Karpas-422 (cell line): ENCODE results near the gene GAREM2. TPM values are rescaled to one million over a fixed set of nuclear protein-coding genes. Genes with fewer than 3 reads are reported as not detected.
"Not testable (repeated sequence)": the region's sequence is repeated elsewhere in the genome, so short reads cannot be mapped to it uniquely, and the experiment has no call there.

Experiments
- DNase-seq: peaks from one replicate; pipeline ENCODE4 v3.0.0-alpha.2; 2015
- H2AFZ ChIP-seq: fragments of 200-600 bp; sonication (generic); 2 replicates; pipeline ENCODE4 v1.6.1; 2014; ENCODE audit warnings: antibody characterized with exemption, low read length, mixed read lengths
- H3K27ac ChIP-seq: fragments of 200-600 bp; sonication (generic); 2 replicates; pipeline ENCODE4 v1.5.1; 2014; ENCODE audit warnings: mild to moderate bottlenecking, low read length, moderate library complexity
- H3K27me3 ChIP-seq: fragments of 200-600 bp; sonication (generic); 2 replicates; pipeline ENCODE4 v1.6.1; 2014; ENCODE audit warnings: low read length, mixed read lengths
- H3K36me3 ChIP-seq: fragments of 200-600 bp; sonication (generic); 2 replicates; pipeline ENCODE4 v1.6.1; 2014; ENCODE audit warnings: low read length, mixed read lengths; ENCODE audit not compliant: insufficient read depth
- H3K4me1 ChIP-seq: fragments of 200-600 bp; sonication (generic); 2 replicates; pipeline ENCODE4 v1.6.1; 2014; ENCODE audit warnings: mild to moderate bottlenecking, low read length, mixed read lengths
- H3K4me2 ChIP-seq: fragments of 200-600 bp; sonication (generic); 2 replicates; pipeline ENCODE4 v1.6.1; 2014; ENCODE audit warnings: low read length, low read depth, mild to moderate bottlenecking; ENCODE audit not compliant: poor library complexity, severe bottlenecking
- H3K4me3 ChIP-seq: fragments of 200-600 bp; sonication (generic); 2 replicates; pipeline ENCODE4 v1.5.1; 2014; ENCODE audit warnings: mild to moderate bottlenecking, antibody characterized with exemption, low read length, mixed read lengths
- H3K79me2 ChIP-seq: fragments of 200-600 bp; sonication (generic); 2 replicates; pipeline ENCODE4 v1.6.1; 2014; ENCODE audit warnings: mild to moderate bottlenecking, low read length, mixed read lengths
- H3K9ac ChIP-seq: fragments of 200-600 bp; sonication (generic); 2 replicates; pipeline ENCODE4 v1.6.0; 2014; ENCODE audit warnings: low read length
- H3K9me2 ChIP-seq: fragments of 200-600 bp; sonication (generic), shearing (Covaris generic); replicated peaks from 2 replicates; pipeline ENCODE4 v1.6.0; 2014; ENCODE audit warnings: mild to moderate bottlenecking, low read length, moderate library complexity; ENCODE audit not compliant: insufficient read depth
- H3K9me3 ChIP-seq: fragments of 300-700, 200-600 bp; sonication (generic); 2 replicates; pipeline ENCODE4 v1.6.1; 2014; ENCODE audit warnings: low read length, mixed read lengths
- H4K20me1 ChIP-seq: fragments of 200-600 bp; sonication (generic); 2 replicates; pipeline ENCODE4 v1.6.1; 2014; ENCODE audit warnings: mild to moderate bottlenecking, antibody characterized with exemption, low read length, low read depth; ENCODE audit not compliant: insufficient read depth
- total RNA-seq: library from RNA; depleted of rRNA; stranded (reverse); fragments of >200 nt; shearing (Covaris generic); gene quantifications from 2 replicates; pipeline ENCODE4 v1.2.3, GENCODE V29; 2014; ENCODE audit warnings: low replicate concordance

GAREM2 gene
- total RNA-seq, 1 experiment from 2014 or later: not detected

DNA sequence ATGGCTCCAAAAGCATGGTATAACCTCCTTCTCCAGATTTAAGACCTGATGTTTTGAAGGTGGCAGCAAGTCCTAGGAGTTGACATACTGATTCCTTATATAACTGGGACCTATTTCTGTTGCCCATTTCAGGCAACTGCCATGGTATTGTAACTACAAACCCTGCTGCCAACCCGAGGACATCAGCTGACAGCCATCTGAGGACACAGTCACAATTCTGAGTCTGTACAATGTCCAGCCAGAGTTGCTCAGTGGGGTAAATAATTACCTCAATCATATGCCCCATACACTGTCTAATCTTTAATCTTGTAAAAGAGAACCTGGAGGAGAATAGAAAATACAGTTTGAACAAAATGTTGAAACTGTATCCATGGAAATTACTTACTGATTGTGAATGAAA, 8.7 kb upstream of the GAREM2 start:
- no peaks in the 10 kb centered on the region for H3K9me2 ChIP-seq
- DNase-seq: no peak
- H3K4me2 ChIP-seq: no peak overlapping the region
- no peaks in the 10 kb centered on the region for H3K4me1 ChIP-seq
- no peak overlapping the region for H3K4me3 ChIP-seq
- no peaks in the 10 kb centered on the region for H3K9me3 ChIP-seq
- no peaks in the 10 kb centered on the region for H3K36me3 ChIP-seq
- no peaks in the 10 kb centered on the region for H3K27me3 ChIP-seq
- no peak overlapping the region for H2AFZ ChIP-seq
- H3K79me2 ChIP-seq: no peaks in the 10 kb centered on the region
- no peaks in the 10 kb centered on the region for H4K20me1 ChIP-seq
- no peak overlapping the region for H3K27ac ChIP-seq
- H3K9ac ChIP-seq: no peak overlapping the region

DNA sequence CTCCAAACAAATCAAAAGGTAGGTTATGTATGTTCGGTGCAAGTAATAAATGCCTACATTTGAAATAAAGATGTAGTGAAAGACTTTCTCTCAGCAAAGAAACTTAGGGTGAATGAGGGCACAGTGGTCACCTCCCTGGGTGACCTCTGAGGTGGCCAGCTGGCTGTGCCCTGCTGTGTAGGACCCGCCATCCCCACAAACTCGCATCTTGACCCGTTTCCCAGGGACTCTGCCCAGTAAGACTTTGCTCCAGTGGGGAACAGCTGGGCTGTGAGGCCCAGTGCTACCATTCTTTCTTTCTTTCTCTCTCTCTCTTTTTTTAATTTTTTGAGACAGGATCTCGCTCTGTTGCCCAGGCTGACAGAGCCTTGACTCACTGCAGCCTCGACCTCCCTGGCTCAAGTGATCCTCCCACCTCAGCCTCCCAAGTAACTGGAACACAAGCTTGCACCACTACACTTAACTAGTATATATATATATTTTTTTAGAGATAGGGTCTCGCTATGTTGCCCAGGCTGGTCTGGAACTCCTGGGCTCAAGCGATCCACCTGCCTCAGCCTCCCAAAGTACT, 8.2 kb upstream of the GAREM2 start:
- Histone ChIP-seq H3K27ac (no peak overlapping the region), H3K9me3 (no peaks in the 10 kb centered on the region), H2AFZ (no peak overlapping the region), H3K4me1 (no peaks in the 10 kb centered on the region), H4K20me1 (no peaks in the 10 kb centered on the region), H3K9ac (no peak overlapping the region), H3K9me2 (no peaks in the 10 kb centered on the region), H3K4me3 (no peak overlapping the region), H3K4me2 (no peak overlapping the region), H3K79me2 (no peaks in the 10 kb centered on the region), H3K36me3 (no peaks in the 10 kb centered on the region), H3K27me3 (no peaks in the 10 kb centered on the region)
- DNase-seq: no peak

DNA sequence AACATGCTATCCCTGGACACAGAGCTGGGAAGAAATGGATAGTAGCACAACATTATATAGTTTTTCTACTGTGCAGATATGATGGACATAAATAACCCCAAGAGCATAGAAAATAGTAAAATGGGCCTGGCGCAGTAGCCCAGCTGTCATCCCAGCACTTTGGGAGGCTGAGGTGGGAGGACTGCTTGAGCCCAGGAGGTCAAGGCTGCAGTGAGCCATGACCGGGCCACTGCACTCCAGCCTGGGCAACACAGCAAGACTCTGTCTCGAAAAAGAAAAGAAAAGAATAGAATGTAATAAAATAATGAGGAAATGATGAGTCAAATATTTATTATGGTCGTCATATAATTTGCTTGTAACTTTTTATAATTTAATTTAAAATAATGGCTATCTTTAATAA, 7.5 kb upstream of the GAREM2 start:
- no peaks in the 10 kb centered on the region for H3K36me3 ChIP-seq
- no peak for DNase-seq

DNA sequence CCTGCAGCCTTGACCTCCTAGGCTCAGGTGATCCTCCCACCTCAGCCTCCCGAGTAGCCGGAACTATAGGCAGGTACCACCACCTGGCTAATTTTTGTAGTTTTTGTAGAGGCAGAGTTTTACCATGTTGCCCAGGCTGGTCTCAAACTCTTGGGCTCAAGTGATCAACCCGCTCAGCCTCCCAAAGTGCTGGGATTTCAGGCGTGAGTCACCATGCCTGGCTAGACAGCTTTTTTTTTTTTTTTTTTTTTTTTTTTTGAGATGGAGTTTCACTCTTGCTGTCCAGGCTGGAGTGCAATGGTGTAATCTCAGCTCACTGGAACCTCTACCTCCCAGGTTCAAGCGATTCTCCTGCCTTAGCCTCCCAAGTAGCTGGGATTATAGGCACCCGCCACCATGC, 6.3 kb upstream of the GAREM2 start:
- H3K36me3 ChIP-seq, H3K4me2 ChIP-seq, H4K20me1 ChIP-seq, H3K9ac ChIP-seq, H2AFZ ChIP-seq, H3K79me2 ChIP-seq, H3K9me3 ChIP-seq, H3K9me2 ChIP-seq, H3K4me1 ChIP-seq, H3K27me3 ChIP-seq, DNase-seq, H3K27ac ChIP-seq, H3K4me3 ChIP-seq: not testable (repeated sequence)

More for the DNA sequence above, 7.5 kb upstream of the GAREM2 start:
- Histone ChIP-seq H3K79me2 (no peaks in the 10 kb centered on the region), H3K4me3 (no peak overlapping the region), H3K9me2 (no peaks in the 10 kb centered on the region), H2AFZ (no peak overlapping the region), H3K9me3 (no peaks in the 10 kb centered on the region), H3K4me2 (no peak overlapping the region), H3K27ac (no peak overlapping the region), H4K20me1 (no peaks in the 10 kb centered on the region), H3K4me1 (no peaks in the 10 kb centered on the region), H3K9ac (no peak overlapping the region), H3K27me3 (no peaks in the 10 kb centered on the region)

DNA sequence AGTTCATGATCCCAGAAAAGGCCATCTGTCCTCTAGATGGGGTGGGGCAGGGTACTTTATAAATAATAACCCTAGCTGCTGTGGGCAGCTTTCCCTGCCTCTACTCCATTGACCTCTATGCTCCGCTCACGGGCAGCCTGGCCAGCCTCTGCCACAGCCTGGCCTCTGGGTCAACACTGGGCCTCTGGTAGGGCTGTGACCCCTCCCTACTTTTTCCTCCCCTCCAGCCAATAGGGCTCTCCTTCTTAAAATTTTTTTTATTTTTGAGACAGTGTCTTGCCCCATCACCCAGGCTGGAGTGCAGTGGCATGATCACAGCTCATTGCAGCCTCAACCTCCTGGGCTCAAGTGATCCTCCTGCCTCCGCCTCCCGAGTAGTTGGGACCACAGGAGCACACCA, 4.1 kb upstream of the GAREM2 start:
- no peaks in the 10 kb centered on the region for H3K36me3 ChIP-seq
- no peaks in the 10 kb centered on the region for H3K4me1 ChIP-seq
- DNase-seq: no peak
- H3K4me3 ChIP-seq: no peak overlapping the region
- H3K27me3 ChIP-seq: no peaks in the 10 kb centered on the region
- no peaks in the 10 kb centered on the region for H3K9me2 ChIP-seq
- H3K4me2 ChIP-seq: no peak overlapping the region
- H3K79me2 ChIP-seq: no peaks in the 10 kb centered on the region
- H2AFZ ChIP-seq: no peak overlapping the region
- H4K20me1 ChIP-seq: no peaks in the 10 kb centered on the region
- no peaks in the 10 kb centered on the region for H3K9me3 ChIP-seq
- no peak overlapping the region for H3K9ac ChIP-seq
- no peak overlapping the region for H3K27ac ChIP-seq

DNA sequence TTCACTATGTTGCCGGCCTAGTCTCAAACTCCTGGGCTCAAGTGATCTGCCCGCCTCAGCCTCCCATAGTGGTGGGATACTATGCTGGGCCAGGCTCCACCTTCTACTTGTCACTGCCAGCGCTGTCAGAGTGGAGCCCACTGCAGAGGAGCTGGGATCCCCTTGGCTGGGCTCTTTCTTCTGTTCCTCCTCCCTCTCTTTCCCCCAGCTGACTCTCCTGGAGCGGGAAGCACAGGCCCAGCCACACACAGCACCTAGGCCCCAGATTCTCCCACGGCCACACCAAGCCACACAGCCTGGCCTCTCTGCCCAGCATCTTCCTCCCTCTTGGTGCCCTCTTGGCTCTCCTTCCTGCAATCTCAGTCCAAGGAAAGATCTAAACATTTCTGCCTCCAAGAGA, 3.7 kb upstream of the GAREM2 start:
- Histone ChIP-seq H3K36me3 (no peaks in the 10 kb centered on the region), H4K20me1 (no peaks in the 10 kb centered on the region), H3K4me3 (no peak overlapping the region), H3K79me2 (no peaks in the 10 kb centered on the region), H3K9ac (no peak overlapping the region), H3K27ac (no peak overlapping the region), H3K9me3 (no peaks in the 10 kb centered on the region), H3K27me3 (no peaks in the 10 kb centered on the region), H3K4me1 (no peaks in the 10 kb centered on the region), H2AFZ (no peak overlapping the region), H3K9me2 (no peaks in the 10 kb centered on the region), H3K4me2 (no peak overlapping the region)
- no peak for DNase-seq

DNA sequence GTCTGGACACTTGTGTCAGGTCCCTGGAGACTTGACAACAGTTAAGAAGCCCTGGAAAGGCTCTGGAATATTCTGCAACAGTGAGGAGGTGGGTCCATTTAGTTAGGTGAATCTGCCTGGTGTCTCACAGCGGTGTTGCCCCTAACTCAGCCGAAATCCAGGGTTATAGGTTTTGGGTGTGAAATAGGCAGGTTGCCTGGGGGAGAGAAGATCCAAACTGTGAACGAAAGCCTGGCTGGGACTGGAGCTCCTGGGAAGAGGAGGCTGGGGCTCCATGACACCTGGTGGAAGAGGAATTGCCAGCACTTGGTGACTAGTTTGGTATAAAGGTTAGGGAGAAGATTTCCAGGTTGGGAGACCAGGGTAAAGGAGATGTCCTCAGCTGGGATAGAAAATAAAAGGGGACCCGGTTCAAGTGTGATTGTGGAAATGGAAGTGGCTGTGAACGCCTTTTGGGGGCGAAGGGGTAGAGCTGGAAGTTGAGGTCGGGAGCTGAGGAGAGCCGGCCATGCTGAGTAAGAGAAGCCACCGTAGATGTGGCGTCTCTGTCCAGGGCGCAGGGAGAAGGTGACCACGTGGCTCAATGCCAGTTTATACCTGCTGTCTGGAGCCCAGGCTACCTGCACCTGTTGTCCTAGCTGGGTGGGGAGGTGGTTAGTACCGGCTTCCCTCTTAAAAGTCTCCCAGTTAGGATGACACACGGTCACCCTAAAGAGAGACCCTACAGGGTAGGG, 3.0 kb upstream of the GAREM2 start:
- Histone ChIP-seq H3K36me3 (no peaks in the 10 kb centered on the region), H3K9me3 (no peaks in the 10 kb centered on the region), H2AFZ (no peak overlapping the region), H3K9me2 (no peaks in the 10 kb centered on the region), H3K27ac (no peak overlapping the region), H3K4me1 (no peaks in the 10 kb centered on the region), H3K9ac (no peak overlapping the region), H3K79me2 (no peaks in the 10 kb centered on the region), H4K20me1 (no peaks in the 10 kb centered on the region), H3K4me2 (no peak overlapping the region), H3K4me3 (no peak overlapping the region), H3K27me3 (no peaks in the 10 kb centered on the region)
- DNase-seq: no peak

DNA sequence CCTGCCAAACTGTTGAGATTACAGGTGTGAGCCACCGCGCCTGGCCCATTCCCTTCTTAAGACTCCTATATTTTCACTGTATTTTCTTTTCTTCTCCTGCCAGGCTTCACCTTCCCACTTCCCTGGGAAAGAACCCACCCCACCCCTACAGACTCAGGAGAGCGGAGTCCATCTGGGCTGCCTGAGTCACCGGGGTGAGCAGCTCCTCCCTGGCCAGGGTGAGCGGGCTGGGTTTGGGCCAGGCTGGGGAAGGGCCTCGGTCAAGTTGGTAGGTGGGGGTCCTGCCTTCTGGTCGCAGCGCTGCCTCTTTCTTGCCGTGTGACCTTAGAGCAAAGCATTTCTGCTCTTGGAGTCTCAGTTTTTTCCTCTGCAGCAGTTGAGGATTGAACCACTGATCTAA, 2.1 kb upstream of the GAREM2 start:
- Histone ChIP-seq H3K27me3 (no peaks in the 10 kb centered on the region), H3K4me2 (no peak overlapping the region), H3K27ac (no peak overlapping the region)

More for the DNA sequence above, 2.1 kb upstream of the GAREM2 start:
- Histone ChIP-seq H3K9ac (no peak overlapping the region), H3K79me2 (no peaks in the 10 kb centered on the region), H3K9me3 (no peaks in the 10 kb centered on the region), H3K4me3 (no peak overlapping the region), H3K9me2 (no peaks in the 10 kb centered on the region), H2AFZ (no peak overlapping the region), H4K20me1 (no peaks in the 10 kb centered on the region), H3K36me3 (no peaks in the 10 kb centered on the region), H3K4me1 (no peaks in the 10 kb centered on the region)
- no peak for DNase-seq
